HG03064 (cell line): ENCODE measurements around the gene IDH3A.
A peak's percentile ranks its signal among the peaks of the same experiment; 100 is the strongest.

Experiments
- ATAC-seq: cut with Tn5 transposase; IDR thresholded peaks from one replicate; pipeline ENCODE4 v1.9.1; 2021; ENCODE audit warnings: low read depth; ENCODE audit not compliant: unreplicated experiment

The IDH3A gene

DNA sequence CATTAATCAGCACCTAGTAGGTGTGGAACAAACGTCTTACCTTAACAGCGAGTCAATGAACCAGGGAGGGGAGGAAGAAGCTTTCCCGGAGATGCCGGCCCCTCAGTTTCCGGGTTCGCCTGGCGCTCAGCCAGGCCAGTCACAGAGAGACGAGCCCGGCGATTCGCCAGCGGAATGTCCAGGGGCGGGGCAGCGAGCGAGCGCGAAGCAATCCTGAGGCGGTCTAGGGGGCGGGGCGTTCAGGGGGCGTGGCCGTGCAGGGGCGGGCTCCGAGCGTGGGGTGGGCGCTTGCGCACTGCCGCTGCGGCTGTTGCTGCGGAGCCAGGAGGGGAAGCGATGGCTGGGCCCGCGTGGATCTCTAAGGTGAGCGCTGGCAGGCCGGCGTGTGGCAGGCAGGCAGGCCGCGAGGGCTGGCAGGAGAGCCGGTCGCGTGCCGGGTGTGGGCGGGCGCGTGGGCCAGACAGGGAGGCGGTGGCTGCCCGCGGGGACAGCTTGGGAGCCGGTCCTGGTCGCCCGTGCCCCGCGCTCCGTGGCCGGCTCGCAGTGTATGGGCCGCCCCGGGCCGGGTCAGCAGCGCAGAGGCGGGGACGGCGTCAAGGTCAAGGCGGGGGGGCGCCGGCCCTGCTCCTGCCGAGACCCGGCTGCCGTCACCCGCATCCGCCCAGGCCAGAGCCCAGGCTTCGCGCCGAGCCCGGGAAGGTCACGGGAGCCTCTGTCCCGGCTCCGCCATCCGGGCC, at the start of gene IDH3A:
TSS of gene IDH3A (plus strand) at position 295 of the 737 bp plus-strand sequence. CDS start at position 337, 42 bp downstream.
- ATAC-seq = peak; percentile 59

DNA sequence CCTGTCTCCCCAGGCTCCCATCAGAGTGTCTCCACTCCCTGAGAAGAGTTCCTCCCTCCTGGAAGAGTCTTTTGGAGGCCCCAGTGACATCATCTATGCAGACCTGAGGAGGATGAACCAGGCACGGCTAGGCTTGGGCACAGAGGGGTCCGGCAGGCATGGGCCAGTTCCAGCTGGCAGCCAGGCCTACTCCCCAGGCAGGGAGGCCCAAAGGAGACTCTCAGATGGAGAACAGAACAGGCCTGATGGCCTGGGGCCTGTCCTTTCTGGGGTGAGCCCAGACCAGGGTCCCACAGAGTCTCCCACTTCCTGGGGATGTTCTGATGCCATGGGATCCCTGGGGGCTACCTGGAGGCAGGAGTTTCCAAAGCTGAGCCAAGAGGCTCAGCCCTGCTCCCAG, 48.3 kb upstream of the IDH3A start:
- no peak for ATAC-seq

DNA sequence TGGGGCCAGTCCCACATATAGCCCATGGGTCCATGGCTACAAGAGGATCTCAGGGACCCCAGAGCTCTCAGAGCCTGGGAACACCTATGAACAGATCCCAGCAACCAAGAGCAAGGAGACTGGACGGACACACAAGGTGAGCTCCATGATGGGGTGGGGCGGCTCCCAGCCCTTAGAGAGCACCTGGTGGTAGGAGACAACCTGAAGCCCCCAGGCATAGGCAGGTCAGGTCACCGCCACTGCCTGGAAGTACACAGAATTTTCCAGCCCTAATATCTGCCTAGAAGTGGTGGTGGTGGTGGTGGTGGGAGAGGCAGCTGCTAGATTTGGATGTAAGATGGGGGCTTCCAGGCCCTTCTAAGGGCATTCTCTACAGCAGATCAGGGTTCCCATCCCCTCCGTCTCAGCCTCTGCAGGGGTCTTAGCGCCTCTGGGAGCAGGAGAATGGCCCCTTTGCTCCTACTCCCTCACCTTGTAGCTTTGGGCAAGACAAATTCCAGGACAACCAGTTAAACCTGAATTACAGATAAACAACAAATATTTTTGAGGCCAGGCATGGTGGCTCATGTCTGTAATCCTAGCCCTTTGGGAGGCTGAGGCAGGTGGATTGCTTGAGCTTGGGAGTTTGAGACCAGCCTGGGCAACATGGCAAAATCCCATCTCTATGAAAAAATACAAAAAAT, 47.6 kb upstream of the IDH3A start:
- ATAC-seq = no peak

DNA sequence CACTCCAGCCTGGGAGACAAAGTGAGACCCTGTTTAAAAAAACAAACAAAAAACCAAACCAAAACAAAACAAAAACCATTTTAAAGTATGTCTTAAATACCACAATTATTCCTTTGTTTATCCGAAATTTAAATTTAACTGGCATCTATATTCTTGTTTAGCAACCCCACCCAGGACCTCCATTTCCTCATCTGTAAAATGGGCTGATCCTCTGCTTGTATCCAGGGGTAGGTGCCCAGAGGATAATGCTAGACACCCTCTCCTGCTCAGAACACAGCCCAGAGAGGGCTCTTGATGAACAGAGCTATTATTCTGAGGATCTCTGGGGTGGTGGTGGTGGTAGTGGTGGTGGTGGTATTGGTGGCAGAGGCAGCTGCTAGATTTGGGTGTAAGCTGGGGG, 47.0 kb upstream of the IDH3A start:
- no peak for ATAC-seq

DNA sequence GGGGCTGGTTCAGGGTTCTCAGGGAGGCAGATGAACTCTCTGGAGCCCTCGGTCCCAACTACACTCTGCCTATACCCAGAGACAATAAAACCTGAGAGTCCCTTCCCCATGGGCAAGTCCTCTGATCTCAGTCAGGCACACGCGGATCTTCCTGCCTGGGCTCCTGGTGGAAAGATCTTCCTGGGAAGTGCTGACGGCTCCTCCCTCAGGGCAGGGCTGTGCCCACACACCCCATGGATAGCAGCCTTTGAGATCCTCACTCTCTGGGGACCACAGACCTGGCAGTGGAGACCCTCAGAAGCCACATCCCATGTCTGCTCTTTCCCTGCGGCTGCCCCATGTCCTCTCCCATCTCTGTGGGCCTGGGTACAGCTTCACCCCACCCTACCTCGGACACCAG, 46.4 kb upstream of the IDH3A start:
- no peak for ATAC-seq

DNA sequence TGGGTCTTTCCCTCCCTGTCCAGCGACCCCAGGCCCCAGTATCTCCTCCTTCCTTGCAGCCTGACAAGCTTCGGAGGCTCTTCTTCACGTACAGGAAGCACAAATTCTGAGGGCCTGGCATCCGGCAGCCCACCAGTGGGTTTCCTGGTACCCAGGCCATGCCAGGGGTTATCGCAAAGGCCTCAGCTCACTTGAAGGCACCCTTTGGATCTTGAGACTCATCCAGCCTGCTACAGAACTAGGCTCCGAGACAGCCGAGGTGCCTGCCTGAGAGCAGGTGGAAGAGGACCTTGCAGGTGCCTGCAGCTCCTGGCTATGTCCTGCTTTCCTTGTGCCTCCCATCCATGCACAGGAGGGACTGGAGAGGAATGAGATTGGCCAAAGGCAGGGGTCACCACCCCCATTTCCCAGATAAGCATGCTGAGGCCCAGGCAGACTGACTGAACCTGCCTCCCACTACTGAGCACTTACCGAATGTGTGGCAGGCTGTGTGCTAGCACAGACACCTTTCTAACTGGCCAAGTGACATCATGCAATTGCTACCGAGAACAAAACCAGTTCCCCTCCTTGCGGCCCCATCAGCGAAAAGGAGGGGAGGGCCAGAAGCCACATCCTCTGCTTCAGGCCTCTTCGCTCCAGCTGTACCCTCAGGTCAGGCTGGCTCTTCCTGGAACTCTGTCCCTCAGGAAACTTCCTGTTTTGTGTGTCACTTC, 45.6 kb upstream of the IDH3A start:
- peak; percentile 69 for ATAC-seq

DNA sequence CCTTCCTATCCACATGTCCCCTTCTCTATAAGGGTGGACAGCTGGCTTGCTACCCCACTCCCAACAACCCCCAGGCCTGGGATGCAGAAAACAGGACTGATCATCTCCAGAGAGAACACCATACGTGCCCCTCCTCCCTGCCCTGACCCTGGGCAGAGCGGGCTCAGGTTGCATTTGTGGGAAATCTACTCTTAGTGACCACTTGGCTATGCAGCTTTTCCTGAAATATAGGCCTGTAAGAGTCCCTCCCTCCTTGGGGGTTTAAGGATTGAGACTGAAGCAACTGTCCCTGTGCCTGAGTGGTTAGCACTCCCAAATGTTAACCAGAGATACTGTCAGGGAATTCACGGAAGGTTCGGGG, 45.1 kb upstream of the IDH3A start:
- ATAC-seq = peak; percentile 14

DNA sequence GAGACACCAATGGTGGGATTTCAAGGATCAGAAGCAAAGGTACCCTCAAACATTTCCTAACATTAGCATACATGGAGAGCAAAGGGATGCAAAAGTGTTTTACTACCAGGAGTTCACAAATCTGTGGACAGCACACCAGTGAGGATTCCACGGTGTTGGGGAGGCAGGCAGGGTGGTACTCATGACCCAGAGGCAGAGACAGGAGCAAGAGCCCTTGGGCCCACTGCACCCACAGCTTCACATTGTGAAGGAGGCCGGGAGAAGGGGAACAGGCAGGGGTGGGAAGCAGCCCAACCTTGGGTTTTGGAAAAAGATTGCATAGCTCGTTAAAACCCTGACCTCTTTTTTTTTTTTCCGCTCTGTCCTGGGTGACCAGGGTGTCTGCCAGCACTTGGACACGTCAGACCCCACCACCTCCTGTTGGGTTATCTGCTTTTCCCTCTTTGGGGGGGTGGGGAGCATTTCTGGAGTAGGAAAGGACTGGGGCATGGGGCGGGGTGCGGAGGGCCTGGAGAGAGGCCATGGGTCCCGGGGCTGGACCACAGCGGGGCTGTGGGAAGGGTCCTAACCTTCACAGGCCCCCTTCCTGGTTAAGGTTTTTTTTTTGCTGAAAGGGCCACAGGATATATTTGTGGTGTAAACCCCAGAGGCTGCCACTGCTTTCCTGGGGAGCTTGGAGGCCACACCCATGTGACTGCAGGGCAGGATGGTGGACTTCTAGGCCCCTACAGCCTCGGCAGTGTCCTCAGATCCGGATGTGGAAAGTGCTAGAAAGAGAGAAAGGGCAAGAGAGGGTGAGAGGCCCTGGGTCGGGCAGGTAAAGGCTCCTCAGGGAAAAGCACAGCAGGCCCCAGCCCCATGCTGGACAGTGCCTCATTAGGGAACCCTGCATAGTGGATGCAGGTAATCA, 44.3 kb upstream of the IDH3A start:
- ATAC-seq = no peak

DNA sequence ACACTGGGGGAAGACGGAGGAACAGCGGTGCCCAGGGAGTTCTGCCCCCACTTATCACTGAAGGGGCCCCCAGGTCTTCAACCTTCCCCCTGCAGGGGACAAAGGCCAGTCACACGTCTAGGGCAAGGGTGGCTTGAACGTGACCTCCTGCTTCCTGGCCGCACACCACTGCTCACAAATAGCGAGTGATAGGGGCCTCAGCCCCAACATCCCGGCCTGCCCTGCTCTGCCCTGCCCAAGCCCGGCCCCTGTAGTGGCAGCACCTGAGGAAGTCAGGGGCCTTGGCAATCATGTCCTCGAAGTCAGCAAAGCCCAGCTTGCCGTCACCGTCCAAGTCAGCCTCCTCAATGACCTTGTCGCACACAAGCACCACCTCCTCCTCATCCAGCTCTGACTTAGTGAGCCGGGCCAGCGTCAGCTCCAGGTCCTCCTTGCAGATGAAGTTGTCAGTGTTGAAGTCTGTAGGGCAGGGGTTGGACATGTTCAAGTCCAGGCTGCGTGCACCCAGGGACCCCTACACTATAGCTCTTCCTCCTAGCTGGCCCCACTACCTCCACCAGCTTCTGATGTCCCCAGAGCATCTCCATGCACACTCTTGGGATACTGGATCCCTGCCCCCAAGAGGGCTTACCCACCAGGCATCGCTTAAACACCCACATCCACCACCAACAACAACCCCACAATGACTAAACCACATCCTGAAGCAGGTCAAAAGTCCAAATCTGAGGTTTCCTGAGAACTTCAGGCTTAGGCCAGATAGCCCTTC, 43.5 kb upstream of the IDH3A start:
- ATAC-seq = no peak

DNA sequence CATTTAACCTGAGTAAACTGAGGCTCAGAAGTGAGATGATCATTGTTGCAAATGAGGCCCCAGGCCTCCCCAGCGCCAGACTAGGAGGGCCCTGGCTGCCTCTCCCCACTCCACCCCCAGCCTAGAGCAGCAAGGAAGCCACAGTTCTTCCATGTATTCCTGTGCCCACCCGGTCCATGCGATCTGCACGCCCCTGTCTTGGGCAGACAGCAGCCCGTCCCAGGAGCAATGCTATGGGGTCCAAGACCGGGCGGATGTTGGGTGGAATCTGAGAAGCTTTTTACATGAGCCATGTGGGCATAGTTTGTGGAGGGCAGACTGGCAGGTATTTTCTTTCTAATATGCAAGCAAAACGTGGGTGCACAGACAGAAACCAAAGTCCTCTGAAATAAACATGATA, 41.7 kb upstream of the IDH3A start:
- no peak for ATAC-seq

DNA sequence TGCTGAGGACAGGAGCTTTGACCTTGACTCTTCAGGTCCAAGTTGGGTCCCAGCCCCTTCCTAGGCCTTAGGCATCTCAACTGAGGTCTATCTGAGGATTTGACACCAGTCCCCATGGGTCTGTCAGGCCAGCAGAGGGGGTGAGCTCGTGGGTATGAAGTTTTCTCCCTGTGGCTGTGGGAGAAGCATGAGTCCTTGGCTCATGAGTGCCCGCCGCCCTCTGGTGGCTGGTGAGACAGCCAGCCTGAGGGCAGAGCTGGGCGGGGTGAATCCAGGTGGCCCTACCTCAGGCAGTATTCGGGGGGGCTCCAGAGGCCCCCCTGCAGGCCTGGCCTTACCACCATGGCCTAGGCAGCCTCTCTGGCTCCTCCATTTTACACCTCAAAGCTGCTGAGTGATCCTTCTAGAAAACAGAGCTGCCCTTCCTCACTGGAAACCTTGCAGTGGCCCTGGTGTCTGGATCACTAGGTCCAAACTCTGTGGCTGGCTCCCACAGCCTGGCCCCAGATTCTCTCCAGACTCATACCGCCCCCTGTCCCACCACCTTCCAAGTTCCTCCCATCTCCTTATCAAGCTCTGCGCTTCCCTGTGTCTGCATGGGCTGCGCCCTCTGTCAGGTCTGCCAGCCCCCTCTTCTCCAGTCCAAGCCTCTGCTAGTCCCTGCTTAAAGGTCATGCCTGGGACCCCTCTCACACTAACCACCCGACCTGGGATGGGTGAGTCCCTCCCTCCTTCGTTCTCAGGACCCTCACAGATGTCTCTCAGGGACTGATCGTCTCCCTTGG, 40.7 kb upstream of the IDH3A start:
- no peak for ATAC-seq

DNA sequence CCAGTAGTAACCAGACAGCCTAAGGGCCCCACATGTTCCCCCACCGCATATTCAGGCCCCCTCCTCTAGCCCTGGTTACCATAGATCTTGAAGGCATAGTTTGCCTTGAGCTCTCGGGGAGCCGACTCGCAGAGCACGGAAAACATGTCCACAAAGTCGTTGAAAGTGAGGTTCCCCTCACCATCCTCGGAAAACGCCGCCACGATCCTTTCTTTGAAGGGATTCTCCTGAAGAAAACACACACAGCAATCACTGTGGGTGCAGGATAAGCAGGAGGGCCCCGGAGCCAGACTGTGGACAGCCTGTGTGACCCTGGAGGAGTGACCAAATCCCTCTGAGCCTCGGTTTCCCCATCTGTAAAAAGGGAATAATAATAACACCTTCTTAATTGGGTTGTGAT, 40.0 kb upstream of the IDH3A start:
- no peak for ATAC-seq

DNA sequence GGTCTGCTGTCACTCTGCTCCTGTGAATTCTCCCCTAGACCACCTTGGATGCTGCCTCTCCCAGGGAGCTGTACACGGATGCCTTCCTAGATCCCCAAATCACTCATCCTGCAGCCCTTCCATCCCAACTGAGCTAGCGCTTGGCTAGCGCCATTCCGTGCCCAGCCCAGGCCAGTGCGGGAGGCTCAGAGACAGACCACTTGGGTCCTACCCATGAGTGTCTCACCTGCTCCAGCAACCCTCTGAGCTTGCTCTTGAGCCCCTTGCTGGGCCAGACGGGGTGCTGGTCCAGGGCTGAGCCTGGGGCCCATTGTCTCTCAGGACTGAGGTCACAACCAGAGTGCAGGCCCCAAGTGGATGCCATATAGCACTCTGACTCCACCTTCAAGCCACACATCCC, 39.1 kb upstream of the IDH3A start:
- ATAC-seq = no peak

DNA sequence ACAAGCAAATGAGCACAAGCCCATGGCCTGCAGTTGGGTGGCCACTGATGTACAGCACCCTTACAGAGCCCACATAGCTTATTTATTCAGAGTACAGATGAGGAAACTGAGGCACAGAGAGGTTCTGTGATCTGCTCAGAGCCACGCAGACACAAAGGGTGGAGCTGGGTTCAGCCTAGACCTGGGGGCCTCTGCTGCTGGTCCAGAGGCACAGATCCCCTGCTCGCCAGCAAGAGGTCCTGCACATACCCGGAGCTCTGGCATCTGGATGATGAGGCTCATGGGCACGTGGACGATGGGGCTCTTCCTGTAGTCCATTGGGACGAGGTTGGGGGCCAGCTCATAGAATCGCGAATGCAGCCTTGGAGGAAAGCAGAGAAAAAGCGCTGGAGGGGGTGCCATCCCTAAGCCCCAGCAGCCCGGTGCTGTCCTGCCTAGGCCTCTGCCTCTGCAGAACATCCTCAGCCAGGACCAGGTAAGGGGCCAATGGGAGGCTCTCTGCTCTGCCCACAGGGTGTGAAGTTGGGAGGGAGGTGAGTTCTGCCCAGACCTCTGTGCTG, 38.2 kb upstream of the IDH3A start:
- ATAC-seq = no peak

DNA sequence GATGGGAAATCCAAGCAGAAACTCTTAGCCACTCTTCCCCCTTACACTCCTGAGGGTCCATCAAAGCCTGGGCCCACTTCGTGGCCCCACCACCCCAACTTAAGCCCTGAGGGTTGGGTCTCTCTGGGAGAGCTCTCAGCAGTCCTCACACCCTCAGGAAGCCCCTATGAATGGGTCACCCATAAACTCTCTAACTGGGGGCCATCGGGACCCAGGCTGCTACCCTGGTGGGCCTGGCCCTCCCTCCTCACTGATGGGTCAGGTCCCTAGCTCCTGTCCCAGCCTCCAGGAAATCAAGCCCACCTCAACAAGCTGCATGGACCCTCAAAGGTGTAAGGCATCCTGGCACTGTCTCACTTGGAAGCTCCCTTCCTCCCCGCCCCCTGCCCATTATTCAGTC, 37.4 kb upstream of the IDH3A start:
- ATAC-seq = no peak

DNA sequence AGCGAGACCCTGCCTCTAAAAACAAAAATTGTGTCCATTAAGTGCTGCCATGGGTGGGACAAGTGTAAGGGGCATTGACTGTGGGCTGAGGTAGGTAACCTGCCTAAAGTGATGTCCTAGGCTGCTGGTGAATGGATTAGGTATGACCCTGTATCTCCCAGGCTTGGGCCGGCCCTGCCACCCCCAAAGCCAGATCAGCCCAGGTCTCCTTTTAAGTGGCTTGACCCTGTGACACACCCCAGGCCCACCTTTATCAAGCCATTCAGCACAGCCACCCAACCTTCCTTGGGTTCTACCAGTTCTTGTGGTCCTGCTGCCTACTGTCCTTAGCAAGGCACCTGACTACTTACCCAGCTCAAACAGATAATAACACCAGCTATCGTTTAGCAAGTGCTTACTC, 36.6 kb upstream of the IDH3A start:
- no peak for ATAC-seq

DNA sequence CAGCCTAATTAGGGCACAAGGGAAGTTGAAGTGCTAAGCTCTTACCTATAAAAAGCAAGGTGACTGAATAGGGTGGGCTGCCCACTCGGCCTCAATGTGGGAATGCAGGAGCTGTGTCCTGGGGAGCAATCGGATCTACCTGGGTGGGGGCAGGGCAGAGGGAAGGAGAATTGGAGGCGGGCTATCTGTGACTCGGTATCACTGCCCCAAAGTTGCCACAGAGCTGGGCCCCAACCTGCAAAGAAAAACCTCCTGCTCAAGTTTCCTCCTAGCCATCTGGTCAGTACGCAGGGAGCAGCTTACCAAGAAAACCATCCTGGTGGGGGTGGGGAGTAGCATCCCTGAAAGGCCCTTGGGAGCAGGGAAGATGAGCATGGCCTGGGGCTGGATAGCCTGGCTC, 28.6 kb upstream of the IDH3A start:
- ATAC-seq = no peak

DNA sequence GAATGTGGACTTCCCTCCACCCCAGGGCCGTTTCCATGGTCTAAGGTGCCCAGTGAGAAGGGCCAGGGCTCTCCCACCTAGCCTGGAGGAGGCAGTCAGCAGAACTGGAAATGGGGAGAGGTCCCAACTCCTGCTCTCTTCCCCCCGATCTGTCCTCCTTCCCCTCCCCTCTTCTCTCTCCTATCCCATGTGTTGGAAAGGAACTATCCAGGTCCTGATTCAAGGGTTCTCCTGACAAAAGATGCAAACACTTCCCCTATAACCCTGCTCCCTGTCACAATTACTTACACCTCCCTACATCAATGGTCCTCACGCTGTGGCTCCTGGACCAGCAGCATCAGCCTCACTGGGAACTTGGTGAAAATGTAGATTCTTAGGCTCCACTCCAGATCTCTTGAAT, 23.9 kb upstream of the IDH3A start:
- ATAC-seq = no peak

DNA sequence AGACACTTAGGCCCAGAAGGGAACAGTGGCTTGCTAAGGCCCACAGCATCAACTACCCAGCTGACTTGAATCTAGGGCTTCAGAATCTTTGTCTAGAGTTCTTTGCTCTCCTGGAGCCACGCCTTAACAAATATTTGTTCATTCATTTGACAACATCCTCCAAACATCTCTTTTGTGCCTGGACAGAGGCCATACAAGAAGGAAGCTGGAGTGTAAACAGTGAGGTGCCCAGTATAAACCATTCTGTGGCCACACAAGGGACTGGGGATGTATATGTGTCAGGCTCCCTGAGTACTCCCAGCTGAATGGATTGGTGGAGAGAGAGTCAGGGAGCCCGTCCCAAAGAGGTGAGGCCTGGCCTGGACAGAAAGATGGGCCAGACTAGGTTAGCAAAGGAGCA, 21.3 kb upstream of the IDH3A start:
- ATAC-seq = no peak
